Middle frontal gyrus (tissue), 1 donor: ENCODE measurements around the gene MAIP1.
"Not testable (repeated sequence)": the region's sequence is repeated elsewhere in the genome, so short reads cannot be mapped to it uniquely, and the experiment has no call there.

Experiments used
- DNase-seq: peaks from one replicate; pipeline ENCODE4 v3.0.0-alpha.2; 2015; ENCODE audit warnings: low spot score; ENCODE audit errors: extremely low spot score

The MAIP1 gene

GRCh38 chr2:199955339-199956061 lies at the start of gene MAIP1, which contains the start of gene TYW5:
Gene MAIP1, plus strand, starts transcription at chr2:199955582. Its CDS starts 217 bp downstream, at chr2:199955799.
Gene TYW5, minus strand, starts transcription at chr2:199955491. Its CDS starts 21 bp downstream, at chr2:199955470.
- DNase-seq = peak; percentile 84

GRCh38 chr2:199907008-199907714 lies 48.2 kb upstream of the MAIP1 start:
- DNase-seq = no peak

DNA sequence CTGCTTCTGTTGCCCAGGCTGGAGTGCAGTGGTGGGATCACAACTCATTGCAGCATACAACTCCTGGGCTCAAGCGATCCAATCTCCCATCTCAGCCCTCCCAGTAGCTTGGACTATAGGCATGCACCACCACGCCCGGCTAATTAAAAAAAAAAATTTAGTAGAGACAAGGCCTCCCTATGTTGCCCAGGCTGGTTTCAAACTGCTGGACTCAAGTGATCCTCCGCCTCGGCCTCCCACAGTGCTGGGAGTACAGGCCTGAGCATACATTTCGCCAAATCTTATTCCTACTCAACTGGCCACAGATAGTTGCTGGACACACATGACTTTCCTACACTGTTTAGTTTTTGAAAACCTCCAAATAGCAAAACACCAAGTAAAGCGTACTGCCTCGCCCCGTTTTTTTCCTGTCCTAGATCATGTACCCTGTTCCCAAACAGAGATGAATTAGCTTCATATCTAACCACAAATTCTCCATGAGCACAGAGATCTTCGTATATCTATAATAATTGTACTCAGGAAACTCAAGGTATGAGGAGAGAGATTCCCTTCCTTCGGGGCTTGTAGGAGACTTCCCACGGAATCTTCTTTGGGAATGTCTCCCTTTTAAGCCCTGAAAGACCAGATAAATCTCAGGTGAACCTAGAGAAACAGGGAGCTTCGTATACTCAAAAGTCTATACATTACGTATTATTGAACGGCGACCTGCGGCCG lies 44.9 kb upstream of the MAIP1 start:
- DNase-seq = no peak

GRCh38 chr2:199911052-199911876 lies 44.1 kb upstream of the MAIP1 start, which contains the start of gene C2orf69:
Gene C2orf69, plus strand, starts transcription at chr2:199911293. Its CDS starts 146 bp downstream, at chr2:199911439.
- DNase-seq = peak; percentile 95

DNA sequence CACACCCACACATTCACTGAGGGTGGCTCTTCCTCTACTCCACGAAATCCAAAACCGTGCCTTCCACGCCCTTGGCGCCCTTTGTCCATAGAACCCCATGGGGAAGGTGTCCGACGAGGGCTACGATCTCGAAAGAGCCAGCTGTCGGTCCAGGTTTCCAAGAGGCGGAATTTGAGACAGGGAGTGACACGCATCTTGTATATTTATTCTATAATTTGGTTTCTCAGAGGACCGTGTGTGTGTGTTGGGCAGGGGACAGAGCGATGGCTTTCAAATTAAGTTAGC lies 43.6 kb upstream of the MAIP1 start:
- DNase-seq = no peak

- DNase-seq = not testable (repeated sequence)
Observed at GRCh38 chr2:199912553-199913114, 42.7 kb upstream of the MAIP1 start.

DNA sequence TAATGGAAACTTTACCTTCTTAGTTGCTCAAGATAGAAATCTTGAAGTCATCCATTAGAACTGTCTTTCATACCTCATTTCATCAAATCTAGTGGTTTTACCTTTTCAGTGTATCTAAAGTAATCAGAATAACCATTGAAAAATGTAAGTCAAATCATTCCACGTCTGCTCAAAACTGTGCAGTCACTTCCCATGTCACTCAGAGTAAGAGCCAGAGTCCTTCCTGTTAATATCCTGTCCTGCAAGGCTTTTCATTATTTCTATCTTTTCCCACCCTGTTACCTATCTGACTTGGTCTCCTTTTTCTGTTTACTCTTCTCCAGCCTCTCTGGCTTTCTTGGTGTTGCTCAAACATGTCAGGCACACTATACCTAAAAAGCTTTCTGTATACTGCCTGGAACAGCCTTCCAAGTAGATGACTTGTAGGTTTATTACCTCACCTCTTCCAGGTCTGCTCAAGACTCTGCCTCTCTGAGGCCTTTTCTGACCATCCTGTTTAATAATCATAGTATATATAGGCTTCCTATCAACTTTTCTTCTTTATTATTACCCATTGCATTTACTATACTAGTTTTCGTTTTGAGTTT lies 40.9 kb upstream of the MAIP1 start:
- no peak for DNase-seq

DNA sequence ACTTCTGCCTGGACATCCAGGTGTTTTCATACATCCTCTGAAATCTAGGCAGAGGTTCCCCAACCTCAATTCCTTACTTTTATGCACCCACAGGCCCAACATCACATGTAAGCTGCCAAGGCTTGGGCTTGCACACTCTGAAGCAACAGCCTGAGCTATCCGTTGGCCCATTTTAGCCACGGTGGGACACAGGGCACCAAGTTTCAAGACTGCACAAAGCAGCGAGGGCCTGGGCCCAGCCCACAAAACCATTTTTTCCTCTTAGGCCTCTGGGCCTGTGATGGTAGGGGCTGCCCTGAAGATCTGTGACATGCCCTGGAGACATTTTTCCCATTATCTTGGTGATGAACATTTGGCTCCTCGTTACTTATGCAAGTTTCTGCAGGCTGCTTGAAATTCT lies 38.4 kb upstream of the MAIP1 start:
- no peak for DNase-seq

GRCh38 chr2:199922856-199923255 lies 32.5 kb upstream of the MAIP1 start:
- DNase-seq = no peak

DNA sequence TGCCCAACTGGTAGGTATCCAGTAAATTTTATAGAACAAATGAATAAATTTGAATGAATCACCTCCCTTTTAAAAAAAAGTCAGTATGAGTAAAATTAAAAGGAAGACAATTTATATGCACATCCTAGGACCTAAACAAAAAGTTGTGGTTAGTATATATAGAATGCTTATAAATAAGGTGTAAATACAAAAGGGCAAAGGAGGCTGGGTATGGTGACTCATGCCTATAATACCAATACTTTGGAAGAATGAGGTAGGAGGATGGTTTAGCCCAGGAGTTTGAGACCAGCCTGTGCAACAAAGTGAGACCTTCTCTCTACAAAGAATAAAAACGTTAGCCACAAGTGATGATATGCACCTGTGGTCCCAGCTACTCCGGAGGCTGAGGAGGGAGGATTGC lies 31.5 kb upstream of the MAIP1 start:
- DNase-seq = no peak

DNA sequence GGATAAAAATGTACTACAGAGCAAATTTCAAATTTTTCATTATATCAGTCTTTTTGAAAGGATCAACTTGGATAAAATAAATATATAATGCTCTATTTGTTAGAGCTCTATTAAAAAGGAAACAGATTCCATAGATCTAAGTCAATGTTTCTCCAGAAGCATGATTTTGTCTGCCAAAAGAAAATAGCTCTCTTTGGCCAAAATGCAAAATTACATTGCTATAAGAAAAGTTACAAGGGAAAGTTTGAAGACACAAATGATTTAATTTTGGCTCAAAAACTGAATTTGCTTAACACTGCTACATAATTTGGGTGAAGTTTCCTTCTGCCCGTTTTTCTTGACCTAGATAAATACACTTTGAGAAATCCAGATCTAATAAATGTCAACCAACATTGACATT lies 28.6 kb upstream of the MAIP1 start:
- no peak for DNase-seq

- no peak for DNase-seq
Observed at GRCh38 chr2:199928226-199928625, 27.2 kb upstream of the MAIP1 start.

DNA sequence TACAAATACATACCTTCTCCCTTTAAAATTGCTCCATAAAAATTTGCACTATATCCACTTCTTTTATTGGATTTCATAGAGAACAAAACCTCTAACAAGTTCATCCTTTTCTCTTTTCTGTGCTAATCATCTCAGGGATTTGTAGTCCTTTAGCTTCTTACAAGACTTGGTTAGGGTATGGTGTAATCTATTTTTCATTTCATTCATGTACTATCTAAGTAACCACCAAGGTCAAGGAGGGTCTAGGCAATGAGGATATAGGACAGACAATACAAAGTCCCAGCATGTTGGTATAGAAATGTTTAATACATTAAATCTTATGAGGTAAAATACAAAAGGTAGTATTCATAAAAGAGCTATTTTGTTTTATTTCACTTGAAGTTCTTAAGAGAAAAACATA lies 26.8 kb upstream of the MAIP1 start:
- DNase-seq = no peak

DNA sequence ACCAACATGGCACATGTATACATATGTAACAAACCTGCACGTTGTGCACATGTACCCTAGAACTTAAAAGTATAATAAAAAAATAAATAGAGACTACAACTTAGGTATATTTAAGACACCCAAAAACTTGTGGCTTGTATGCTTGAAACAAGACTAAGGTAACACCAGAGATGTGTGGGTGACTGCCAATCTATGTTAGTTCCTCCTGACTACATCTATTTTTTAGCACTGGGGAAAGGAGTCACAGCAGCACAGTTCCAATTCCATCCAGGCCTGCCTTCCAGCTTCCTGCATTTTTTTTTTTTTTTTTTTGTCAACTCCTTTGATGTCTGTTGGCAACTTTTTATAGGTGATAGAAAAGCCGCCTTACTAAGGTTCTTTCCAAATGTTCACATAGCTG lies 26.1 kb upstream of the MAIP1 start:
- DNase-seq = no peak

DNA sequence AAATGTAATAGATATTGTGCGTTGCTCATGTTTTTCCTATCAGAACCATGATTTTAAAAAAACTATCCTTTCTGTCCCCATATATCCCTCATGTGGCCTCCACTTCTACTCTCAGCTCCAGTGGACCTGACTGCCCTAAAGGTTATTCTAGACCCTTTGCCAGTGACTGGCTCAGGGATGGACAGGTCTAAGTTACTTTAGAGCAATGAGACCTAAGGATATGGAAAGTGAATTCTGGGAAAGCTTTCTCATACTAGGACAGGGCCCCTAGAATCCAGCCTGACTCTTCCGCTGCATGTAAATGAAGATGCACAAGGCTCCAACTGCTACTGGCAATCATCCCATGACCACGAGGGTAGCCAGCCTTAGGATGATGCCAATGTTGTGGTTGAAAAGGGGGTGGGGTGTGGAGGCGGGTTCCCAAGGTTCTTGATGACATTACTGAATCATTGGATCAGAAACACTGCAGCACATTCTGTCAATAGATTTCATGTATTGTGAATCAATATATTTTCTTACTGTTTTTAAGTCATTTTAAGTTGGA lies 23.0 kb upstream of the MAIP1 start:
- peak; percentile 67 for DNase-seq

GRCh38 chr2:199933466-199933865 lies 21.9 kb upstream of the MAIP1 start:
- DNase-seq = no peak

DNA sequence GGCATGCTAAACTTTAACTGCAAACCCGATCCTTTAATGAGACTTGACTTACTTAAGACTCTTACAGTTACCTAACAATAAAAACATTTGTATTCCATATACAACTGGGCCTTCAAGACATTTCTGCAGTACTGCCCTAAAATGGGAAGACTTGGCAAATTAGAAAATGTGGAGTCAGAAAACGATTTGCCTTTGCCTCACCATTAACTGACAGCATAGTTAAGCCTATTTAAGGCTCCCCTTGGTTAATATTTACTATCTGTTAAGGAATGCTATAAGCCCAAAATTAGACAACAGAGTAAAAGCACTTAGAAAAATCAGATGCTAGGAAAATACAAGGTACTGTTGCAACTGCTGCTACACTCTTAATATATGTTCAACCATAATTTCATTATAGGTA lies 18.8 kb upstream of the MAIP1 start:
- DNase-seq = no peak

DNA sequence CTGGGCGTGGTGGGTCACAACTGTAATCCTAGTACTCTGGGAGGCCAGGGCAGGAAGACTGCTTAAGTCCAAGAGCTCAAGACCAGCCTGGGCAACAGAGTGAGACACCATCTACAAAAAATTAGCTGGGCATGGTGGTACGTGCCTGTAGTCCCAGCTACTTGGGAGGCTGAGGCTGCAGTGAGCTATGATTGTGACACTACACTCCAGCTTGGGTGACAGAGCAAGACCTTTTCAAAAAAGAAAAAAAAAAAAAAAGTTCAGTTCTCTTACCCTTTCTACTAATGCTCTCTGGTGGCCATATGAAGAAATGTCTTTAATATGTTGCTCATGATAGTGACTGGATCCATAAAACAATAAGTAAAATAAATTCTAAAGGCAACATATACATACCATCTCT lies 15.0 kb upstream of the MAIP1 start:
- DNase-seq = no peak

GRCh38 chr2:199943373-199943772 lies 12.0 kb upstream of the MAIP1 start:
- no peak for DNase-seq

GRCh38 chr2:199946196-199946595 lies 9.2 kb upstream of the MAIP1 start:
- DNase-seq = no peak
